A673 (cell line): ENCODE data around the gene ADAMTS3.

ENCODE experiments used
- CTCF ChIP-seq: fragments of 300-800, 200-600 bp; sonication (generic); conservative IDR thresholded peaks from 2 replicates; pipeline ENCODE4 v1.5.1; 2017; ENCODE audit warnings: low read depth, mild to moderate bottlenecking, antibody characterized with exemption, low read length, moderate library complexity, mixed read lengths
- EZH2 ChIP-seq: fragments of 200-600 bp; sonication (generic); IDR thresholded peaks from 2 replicates; pipeline ENCODE4 v1.6.1; 2017; ENCODE audit warnings: borderline replicate concordance, low read depth, mild to moderate bottlenecking, mixed read lengths, antibody characterized with exemption, low read length; ENCODE audit not compliant: poor library complexity, severe bottlenecking

- TF ChIP-seq CTCF (no peak), EZH2 (no peak)
Measured at GRCh38 chr4:72546456-72546855, 22.6 kb downstream of the ADAMTS3 start.
